GM21717 (cell line): ENCODE data around the gene ABCA6.

ENCODE experiments used
- ATAC-seq: cut with Tn5 transposase; IDR thresholded peaks from one replicate; pipeline ENCODE4 v1.9.1; 2021; ENCODE audit warnings: mild to moderate bottlenecking, moderate library complexity; ENCODE audit not compliant: unreplicated experiment

The ABCA6 gene

DNA sequence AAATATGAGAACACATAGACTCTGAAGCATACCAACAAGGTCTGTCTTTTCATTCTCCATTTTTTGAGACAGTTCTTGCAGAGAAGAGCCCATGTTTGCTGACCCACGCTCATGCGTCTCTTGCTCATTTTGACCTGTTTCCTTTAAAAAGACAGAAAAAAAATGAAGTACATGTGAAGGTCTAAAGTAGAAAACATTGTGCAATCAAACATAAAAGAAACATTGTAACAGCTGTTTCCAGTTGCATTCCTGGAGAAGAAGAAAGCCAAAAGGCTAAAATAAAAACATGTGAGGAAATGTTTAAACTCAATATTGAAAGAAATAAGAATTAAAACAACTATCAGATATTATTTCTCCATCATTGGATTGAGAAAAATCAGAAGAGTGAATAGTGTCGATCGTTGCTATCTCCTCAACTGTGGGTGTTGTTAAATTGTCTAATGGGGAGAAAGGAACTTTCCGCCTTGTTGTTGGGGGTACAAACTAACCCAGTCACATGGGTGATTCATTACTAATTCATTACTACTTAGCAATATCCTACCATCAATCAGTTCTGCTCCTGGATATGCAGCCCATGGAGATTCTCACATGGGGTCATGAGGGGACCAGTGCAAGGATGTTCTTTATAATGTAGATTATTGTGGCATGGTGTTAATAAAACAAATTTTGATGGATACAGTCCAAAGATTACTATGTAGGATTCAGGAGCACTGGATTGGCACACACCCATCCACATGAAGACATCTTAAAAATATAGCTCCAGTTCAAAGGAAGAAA lies 90.5 kb downstream of the ABCA6 start:
- no peak for ATAC-seq

DNA sequence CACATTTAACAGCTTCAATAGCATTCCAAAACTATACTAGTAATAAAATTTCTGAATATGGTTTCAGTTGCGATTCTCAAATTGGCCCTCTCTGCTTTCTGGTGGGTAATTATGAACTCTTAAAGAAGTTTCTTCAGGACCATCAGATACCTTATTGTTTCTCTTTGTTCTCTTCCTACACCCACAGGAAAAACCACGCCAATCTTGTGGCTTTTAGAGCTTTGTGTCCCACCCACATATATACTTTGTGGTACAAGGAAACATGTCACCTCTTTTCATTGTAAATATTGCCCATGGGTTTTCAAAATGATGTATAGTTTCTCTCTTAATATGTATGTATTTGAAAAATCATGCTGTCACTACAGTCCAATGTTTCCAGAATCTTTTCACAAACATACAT lies 93.1 kb downstream of the ABCA6 start:
- no peak for ATAC-seq

- ATAC-seq = no peak
These were observed 94.1 kb downstream of the ABCA6 start for GRCh38 chr17:69047368-69048263.

DNA sequence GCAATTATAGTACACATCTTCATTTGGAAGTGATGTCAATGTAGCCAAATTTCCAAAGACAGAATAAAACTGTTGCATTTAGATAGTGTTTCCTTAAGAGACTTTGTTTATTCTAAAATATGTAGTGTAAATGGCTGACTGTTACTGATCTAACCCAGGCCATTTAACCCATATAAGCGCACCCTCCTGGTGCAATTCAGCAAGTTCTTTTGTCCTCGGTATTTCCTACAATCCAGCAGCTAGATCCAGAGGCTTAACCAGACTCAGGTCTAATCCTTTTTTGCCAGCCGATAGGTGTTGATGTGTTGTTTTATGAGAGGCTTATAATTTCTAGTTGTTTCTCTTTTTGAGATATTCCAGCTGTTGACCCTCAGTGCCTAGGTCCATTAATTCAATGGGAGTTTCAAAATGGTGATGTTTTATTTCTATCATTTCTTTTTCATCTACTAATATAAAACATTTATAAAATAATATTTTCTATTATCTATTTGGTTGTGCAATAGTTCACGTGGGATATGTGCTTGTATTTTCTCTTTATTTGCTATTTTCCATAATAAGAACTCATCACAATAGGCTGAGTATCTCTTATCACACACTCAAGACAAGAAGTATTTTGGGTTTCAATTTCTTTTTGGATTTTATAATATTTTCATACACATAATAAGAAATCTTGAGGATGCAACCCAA lies 95.4 kb downstream of the ABCA6 start:
- no peak for ATAC-seq

DNA sequence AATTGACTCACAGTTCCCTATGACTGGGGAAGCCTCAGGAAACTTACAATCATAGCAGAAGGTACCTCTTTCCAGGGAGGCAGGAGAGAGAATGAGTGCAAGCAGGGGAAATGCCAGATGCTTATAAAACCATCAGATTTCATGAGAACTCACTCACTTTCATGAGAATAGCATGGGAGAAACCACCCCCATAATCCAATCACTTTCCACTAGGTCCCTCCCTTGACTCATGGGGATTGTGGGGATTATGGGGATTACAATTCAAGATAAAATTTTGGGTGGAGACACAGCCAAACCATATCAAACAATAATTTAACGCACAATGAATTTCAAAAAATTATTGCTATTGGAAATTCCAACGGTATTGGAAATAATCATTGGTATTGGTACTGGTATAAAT lies 96.0 kb downstream of the ABCA6 start:
- no peak for ATAC-seq

- no peak for ATAC-seq
These were observed 97.3 kb downstream of the ABCA6 start for GRCh38 chr17:69044371-69044770.

- ATAC-seq = no peak
These were observed 98.5 kb downstream of the ABCA6 start for GRCh38 chr17:69043098-69043734.

GRCh38 chr17:69042308-69042707 lies 99.4 kb downstream of the ABCA6 start:
- no peak for ATAC-seq

- no peak for ATAC-seq
These were observed 109.9 kb downstream of the ABCA6 start for GRCh38 chr17:69031839-69032238.

DNA sequence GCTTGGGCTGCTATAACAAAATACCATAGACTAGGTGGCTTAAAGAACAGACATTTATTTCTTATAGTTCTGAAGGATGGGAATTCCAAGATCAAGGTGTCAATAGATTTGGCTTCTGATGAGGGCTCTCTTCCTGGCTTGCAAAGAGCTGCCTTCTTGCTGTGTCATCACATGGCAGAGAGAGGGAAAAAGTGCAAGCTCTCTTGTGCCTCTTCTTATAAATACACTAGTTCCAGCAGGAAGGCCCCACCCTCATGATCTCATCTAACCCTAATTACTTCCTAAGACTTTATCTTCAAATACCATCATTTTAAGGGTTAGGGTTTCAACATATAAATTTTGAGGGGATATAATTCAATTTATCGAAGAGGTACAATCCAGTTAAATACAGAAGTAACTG lies 111.5 kb downstream of the ABCA6 start:
- no peak for ATAC-seq
